HUES64 (cell line): ENCODE results near the gene KIF5B.
A peak's percentile ranks its signal among the peaks of the same experiment; 100 is the strongest.
"Not testable (repeated sequence)": the region's sequence is repeated elsewhere in the genome, so short reads cannot be mapped to it uniquely, and the experiment has no call there.

Source experiments
- H3K27ac ChIP-seq: 2 replicates; pipeline ENCODE4 v1.7.0; 2013; ENCODE audit warnings: low read depth, low read length, inconsistent platforms
- H3K27me3 ChIP-seq: 2 replicates; pipeline ENCODE4 v1.6.1; 2013; ENCODE audit warnings: mild to moderate bottlenecking, low read length; ENCODE audit not compliant: insufficient read depth
- H3K36me3 ChIP-seq: 2 replicates; pipeline ENCODE4 v1.6.1; 2013; ENCODE audit warnings: mild to moderate bottlenecking, low read length; ENCODE audit not compliant: insufficient read depth
- H3K4me1 ChIP-seq: 2 replicates; pipeline ENCODE4 v1.6.1; 2013; ENCODE audit warnings: mild to moderate bottlenecking, low read length, moderate library complexity; ENCODE audit not compliant: insufficient read depth
- H3K4me3 ChIP-seq: 2 replicates; pipeline ENCODE4 v1.5.1; 2013; ENCODE audit warnings: mild to moderate bottlenecking, low read length, moderate library complexity
- H3K9ac ChIP-seq: 2 replicates; pipeline ENCODE4 v1.6.1; 2013; ENCODE audit warnings: mild to moderate bottlenecking, low read depth, low read length
- H3K9me3 ChIP-seq: 2 replicates; pipeline ENCODE4 v1.6.1; 2013; ENCODE audit warnings: low read depth, low read length; ENCODE audit not compliant: insufficient read depth
- WGBS: fragments of 150-250, 120-280 bp; methylation state at CpG from one replicate; pipeline ENCODE4 v1.1.7; 2013; ENCODE audit warnings: missing lambda C conversion rate; 5-methylcytosine and 5-hydroxymethylcytosine counted together

The KIF5B gene

GRCh38 chr10:31979071-31979470, 77.2 kb downstream of the KIF5B start:
- H3K4me1 ChIP-seq = peaks cover 12% of the 10 kb centered on the region
- not testable (repeated sequence) for H3K27ac ChIP-seq, H3K9ac ChIP-seq, H3K4me3 ChIP-seq, H3K27me3 ChIP-seq, H3K9me3 ChIP-seq, H3K36me3 ChIP-seq
- 98% methylated on average over 18 of the region's 19 CpGs for WGBS

- WGBS = 77% methylated on average over 2 of the region's 2 CpGs
- Histone ChIP-seq H3K4me3 (no peak overlapping the region), H3K27ac (no peak overlapping the region), H3K9me3 (peaks cover 9% of the 10 kb centered on the region), H3K36me3 (no peaks in the 10 kb centered on the region), H3K4me1 (peaks cover 12% of the 10 kb centered on the region), H3K27me3 (no peaks in the 10 kb centered on the region), H3K9ac (no peak overlapping the region)
These were observed 78.1 kb downstream of the KIF5B start for GRCh38 chr10:31978156-31978483.

GRCh38 chr10:31977440-31978155, 78.6 kb downstream of the KIF5B start:
- Histone ChIP-seq H3K9me3 (peaks cover 9% of the 10 kb centered on the region), H3K4me1 (peaks cover 12% of the 10 kb centered on the region), H3K4me3 (no peak overlapping the region), H3K27me3 (no peaks in the 10 kb centered on the region), H3K36me3 (no peaks in the 10 kb centered on the region), H3K9ac (no peak overlapping the region), H3K27ac (0 out of 2 replicates have a peak overlapping the region, but pooled peaks have one; percentile 58)
- 76% methylated on average over 4 of the region's 5 CpGs for WGBS

- 79% methylated on average over 6 of the region's 6 CpGs for WGBS
- H3K9ac ChIP-seq = no peak overlapping the region
- H3K4me1 ChIP-seq = peaks cover 12% of the 10 kb centered on the region
- no peaks in the 10 kb centered on the region for H3K27me3 ChIP-seq
- no peak overlapping the region for H3K4me3 ChIP-seq
- peaks cover 7% of the 10 kb centered on the region for H3K9me3 ChIP-seq
- no peaks in the 10 kb centered on the region for H3K36me3 ChIP-seq
- no peak overlapping the region for H3K27ac ChIP-seq
These were observed 81.0 kb downstream of the KIF5B start for GRCh38 chr10:31975157-31975765.

DNA sequence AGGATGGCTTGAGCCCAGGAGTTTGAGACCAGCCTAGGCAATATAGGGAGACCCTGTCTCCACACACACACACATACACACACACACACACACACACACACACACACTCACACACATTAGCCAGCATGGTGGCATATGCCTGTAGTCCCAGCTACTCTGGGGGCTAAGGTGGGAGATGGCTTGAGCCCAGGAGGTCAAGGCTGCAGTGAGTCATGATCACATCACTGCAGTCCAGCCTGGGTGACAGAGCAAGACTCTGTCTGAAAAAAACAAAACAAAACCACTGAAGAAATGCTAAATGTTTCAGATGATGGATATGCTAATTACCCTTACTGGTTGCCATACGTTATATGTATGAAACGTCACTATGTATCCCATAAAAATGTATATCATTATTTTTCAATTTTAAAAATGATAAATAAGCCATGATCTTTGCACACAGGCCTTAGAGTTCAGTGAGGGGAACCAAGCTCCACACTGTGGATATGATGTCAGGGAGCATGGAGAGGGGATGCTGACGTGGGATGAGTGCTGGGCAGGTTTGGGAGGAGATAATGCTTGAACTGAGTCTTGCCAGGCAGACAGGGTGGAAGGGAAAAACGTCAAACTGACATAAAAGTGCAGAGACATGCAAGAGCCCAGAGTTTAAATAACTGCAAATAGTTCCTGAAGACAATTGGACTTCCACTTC, 81.6 kb downstream of the KIF5B start:
- Histone ChIP-seq H3K4me3 (no peak overlapping the region), H3K4me1 (peaks cover 12% of the 10 kb centered on the region), H3K27me3 (no peaks in the 10 kb centered on the region), H3K27ac (no peak overlapping the region), H3K9ac (no peak overlapping the region), H3K36me3 (no peaks in the 10 kb centered on the region), H3K9me3 (peaks cover 3% of the 10 kb centered on the region)
- WGBS = 73% methylated on average over 2 of the region's 4 CpGs

DNA sequence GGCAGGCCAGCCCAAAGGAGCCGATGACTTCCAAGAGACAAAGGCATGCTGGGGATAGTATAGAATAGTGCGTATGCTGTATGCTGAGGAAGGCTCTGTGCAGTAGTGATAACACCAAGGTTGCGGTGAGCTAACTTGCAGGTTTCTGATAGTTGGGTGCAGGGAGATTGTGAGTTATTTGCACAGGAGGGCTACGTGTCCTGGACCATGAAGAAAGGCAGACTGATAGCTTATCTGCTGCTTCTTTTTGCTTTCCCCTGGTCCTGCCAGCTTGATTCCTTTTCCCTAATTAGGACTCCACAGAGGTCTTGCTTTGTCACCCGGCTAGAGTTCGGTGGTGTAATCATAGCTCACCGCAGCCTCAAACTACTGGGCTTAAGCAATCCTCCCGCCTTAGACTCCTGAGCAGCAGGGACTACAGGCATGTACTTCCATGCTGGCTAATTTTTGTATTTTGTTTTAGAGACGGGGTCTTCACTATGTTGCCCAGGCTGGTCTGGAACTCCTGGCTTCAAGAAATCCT, 83.6 kb downstream of the KIF5B start:
- peaks cover 8% of the 10 kb centered on the region for H3K4me1 ChIP-seq
- H3K36me3 ChIP-seq = no peaks in the 10 kb centered on the region
- no peaks in the 10 kb centered on the region for H3K9me3 ChIP-seq
- no peak overlapping the region for H3K27ac ChIP-seq
- H3K27me3 ChIP-seq = no peaks in the 10 kb centered on the region
- WGBS = 92% methylated on average over 9 of the region's 9 CpGs
- no peak overlapping the region for H3K4me3 ChIP-seq
- H3K9ac ChIP-seq = no peak overlapping the region

- WGBS = 100% methylated on average over 1 of the region's 32 CpGs
These were observed 86.4 kb downstream of the KIF5B start for GRCh38 chr10:31969847-31970246.

GRCh38 chr10:31963589-31963980, 92.6 kb downstream of the KIF5B start:
- Histone ChIP-seq H3K4me1 (no peaks in the 10 kb centered on the region), H3K9me3 (no peaks in the 10 kb centered on the region), H3K9ac (no peak overlapping the region), H3K36me3 (no peaks in the 10 kb centered on the region), H3K27me3 (no peaks in the 10 kb centered on the region), H3K27ac (no peak overlapping the region), H3K4me3 (no peak overlapping the region)
- 75% methylated on average over 1 of the region's 1 CpG for WGBS

More at GRCh38 chr10:31969847-31970246, 86.4 kb downstream of the KIF5B start:
- not testable (repeated sequence) for H3K27ac ChIP-seq, H3K9ac ChIP-seq, H3K27me3 ChIP-seq, H3K4me1 ChIP-seq, H3K4me3 ChIP-seq, H3K36me3 ChIP-seq, H3K9me3 ChIP-seq

GRCh38 chr10:31962826-31963588, 93.2 kb downstream of the KIF5B start:
- Histone ChIP-seq H3K9me3 (no peaks in the 10 kb centered on the region), H3K36me3 (no peaks in the 10 kb centered on the region), H3K27ac (no peak overlapping the region), H3K4me3 (no peak overlapping the region), H3K9ac (no peak overlapping the region), H3K4me1 (no peaks in the 10 kb centered on the region), H3K27me3 (no peaks in the 10 kb centered on the region)
- 89% methylated on average over 4 of the region's 4 CpGs for WGBS

- H3K9ac ChIP-seq = no peak overlapping the region
- no peaks in the 10 kb centered on the region for H3K27me3 ChIP-seq
- H3K9me3 ChIP-seq = no peaks in the 10 kb centered on the region
- H3K27ac ChIP-seq = no peak overlapping the region
- H3K36me3 ChIP-seq = no peaks in the 10 kb centered on the region
- 90% methylated on average over 8 of the region's 8 CpGs for WGBS
- no peaks in the 10 kb centered on the region for H3K4me1 ChIP-seq
- H3K4me3 ChIP-seq = no peak overlapping the region
These were observed 94.7 kb downstream of the KIF5B start for GRCh38 chr10:31961277-31962074.
